Activated CD4-positive, CD25-positive, alpha-beta regulatory T cell treated with anti-CD3 and anti-CD28 coated beads, Interleukin-2, amount 50 U/mL, for 72 hours (primary cell): ENCODE results near the gene CSPG5.

Experiments
- DNase-seq: peaks from one replicate; pipeline ENCODE4 v3.0.0; 2021

Gene CSPG5

DNA sequence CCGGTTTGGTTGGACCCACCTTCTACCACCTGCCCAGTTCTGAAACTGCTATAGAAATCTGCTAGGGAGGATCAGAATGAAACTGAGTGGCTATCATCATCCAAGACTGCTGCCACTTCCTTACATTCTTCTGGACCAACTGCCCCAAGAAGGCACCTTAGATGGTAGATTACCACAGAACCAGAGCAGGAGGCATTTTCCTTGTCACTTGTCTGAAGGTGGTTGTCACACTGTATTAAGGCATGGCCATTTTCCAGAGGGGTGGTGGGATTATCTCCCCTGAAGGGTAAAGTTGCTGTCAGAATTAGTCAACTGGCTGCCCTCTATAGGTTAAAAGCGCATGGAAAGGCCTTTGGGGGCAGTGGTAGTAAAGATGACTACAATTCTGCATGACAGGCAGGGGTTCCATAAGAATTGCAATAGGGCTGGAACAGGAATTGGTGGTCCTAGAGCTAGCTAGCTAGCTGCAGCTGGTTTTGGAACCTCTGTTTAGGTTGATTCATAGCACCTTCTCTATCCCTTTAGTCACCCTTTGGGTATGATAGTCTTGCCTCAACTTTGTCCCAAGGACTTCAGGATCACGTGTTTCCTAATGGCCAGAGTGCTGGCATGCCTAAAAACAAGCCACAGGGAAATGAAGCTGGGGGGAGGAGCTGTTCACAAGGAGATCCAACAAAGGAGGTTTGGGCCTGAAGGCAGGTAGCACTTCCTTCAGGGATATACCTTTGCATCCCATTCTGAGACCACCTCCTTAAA is 4.8 kb upstream of the CSPG5 start:
- DNase-seq, result no peak

GRCh38 chr3:47581835-47582234 is 3.2 kb upstream of the CSPG5 start:
- no peak for DNase-seq

DNA sequence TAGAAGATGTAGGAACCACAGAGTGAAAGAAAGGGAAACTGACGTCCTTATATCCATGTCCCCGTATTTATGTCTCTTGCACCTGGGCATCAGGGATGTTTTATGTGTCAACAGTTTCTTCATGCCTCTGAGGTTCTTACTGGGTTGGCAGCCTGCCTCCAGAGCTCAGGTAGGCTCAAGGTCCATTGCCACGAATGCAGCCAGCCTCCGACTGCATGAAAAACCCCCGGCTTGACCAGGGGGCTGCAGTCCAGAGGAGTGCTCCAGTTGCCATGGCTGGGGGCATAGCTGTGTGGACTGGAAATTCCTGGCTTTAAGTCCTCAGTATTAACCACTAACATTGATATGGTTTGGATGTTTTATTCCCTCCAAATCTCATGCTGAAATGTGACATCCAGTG is 2.8 kb upstream of the CSPG5 start:
- no peak for DNase-seq

DNA sequence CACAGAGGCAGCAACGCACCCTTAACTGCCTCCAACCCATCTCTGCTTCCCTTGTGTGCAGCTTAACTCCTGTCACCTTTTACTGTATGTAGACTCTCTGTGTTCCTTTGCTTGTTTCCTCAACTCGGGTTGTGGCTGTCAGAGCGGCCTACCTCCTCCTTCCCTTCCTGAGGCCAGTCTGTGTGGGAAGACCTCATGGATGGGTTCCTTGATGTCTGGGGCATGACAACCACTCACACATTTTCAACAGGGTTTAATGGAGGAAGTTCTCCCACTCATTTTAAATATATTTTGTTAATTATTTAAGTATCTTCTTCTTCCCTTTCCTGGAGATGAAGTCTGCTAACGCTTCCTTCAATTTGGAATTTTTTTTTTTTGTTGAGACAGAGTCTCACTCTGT is 1.8 kb upstream of the CSPG5 start:
- no peak for DNase-seq

DNA sequence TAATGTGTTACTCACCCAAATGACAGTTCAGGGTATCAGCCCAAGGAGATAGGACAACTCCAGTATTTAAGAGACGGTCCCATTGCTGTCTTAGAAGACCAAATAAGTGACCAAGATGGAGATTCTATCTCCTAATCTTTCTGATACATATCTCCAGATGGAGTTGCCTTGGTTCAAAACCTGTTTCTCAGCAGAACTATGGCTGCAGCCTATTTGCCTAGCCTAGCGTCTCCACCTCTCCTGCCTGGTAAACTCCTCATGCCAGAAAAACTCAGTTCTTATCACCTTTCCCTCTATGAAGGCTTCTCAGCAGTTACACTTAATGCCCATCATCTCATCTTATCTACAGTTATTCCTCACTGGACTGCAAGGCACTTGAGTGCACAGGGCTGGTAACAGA is 1.2 kb upstream of the CSPG5 start:
- DNase-seq, result no peak

DNA sequence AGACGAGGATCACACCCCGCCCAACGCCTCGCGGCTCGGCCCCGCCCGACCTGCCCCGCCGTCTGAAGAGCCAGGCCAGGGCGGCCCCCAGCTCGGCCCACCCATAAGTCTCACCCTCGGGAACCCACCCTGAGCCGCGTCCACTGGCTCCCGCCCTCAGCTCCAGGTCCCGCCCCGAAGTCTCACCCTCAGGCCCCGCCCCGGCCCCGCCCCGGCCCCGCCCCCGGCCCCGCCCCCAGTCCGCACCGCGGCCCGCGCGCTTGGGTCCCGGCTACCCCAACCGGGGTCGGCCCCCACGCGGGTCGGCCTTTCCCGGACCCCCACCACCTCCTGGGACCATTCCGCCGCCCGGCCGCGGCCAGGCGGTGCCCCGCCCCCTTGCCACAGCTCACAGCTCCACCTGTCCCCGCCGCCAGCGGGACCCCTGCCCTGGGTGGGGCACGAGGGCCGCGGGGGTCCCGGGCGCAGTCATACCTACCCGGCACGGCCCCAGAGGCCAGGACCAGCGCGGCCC is 489 bp downstream of the CSPG5 start:
- DNase-seq, result peak; percentile 36

GRCh38 chr3:47577583-47578118 is 1.0 kb downstream of the CSPG5 start:
- no peak for DNase-seq

DNA sequence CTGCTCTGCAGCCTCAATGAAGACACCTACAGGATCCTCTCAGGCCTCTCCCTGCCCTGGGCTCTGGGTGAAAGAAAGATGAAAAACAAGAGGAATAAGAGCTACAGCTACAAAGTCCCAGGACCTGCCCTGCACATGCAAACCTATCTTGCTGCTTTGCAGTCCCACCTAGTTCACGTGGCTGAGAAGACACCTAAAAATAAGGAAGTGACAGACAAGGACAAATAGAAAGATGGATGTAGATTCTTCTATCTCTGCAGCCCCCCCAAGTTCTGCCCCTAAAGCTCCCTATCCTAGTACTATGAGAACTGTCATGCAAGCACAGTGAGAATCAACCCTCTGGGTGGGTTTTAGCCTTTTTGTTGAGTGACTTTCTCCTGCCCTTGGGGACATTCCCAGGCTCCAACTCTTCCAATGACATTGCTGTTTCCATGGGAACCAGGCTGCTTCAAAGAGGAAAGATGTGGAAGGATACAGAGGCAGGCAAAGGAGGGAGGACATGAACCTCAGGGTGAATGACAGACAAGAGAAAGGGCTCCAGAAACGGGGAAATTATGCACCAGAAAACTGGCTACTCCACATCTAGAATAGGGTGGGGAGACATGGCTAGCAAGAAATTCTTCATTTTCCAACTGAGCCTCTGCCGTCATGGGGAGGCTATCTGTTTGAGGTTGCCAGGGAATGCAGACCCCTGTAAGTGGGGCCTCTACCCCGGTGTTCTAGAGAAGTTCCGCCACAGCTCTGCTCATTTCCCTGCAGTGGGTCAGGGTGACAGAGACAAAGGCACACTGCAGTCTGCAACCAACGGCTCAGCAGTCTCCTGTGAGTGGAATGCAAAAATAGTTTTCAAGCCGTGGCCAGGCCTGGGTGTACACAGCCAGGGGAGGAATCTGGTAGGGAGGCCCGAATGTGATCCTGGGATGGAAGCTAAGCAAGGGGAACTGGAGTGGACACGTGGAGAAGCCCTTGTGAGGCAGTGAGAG is 5.2 kb downstream of the CSPG5 start:
- DNase-seq, result no peak

DNA sequence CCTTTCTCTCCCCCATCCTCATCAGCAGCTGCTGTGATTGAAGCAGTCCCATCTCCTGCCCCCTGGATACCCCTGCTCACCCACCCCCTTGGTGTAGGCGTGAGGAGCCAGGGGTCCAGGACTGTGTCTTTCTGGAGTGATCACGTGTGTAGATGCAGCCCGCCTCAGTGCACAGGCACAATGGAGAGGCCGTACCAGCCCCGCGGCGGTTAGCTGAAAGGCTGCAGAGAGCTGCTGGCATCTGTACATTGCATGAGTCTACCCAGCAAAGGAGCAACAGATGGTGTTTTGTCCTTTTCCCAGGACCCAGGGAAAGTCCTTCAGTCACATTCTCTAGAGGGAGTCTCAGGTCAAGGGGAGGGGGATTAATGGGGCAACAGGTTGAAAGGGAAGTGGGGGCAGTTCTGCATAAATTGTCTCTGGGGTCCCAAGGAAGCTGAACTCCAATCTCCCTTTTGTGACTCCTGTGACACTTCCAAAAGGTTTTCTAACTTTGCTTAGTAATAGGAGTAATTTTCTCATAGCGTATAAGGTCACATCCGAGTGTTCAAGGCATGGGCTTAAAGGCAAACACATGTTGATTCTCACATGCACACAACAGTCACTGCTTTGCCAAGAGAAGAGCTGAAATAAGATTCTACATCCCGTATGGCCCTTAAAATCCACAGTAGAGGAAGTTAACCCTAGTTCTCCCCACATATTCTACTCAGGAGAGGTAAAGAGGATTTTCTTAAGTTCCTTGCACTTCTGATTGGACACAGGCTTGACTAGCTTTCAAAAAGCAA is 7.1 kb downstream of the CSPG5 start:
- no peak for DNase-seq

DNA sequence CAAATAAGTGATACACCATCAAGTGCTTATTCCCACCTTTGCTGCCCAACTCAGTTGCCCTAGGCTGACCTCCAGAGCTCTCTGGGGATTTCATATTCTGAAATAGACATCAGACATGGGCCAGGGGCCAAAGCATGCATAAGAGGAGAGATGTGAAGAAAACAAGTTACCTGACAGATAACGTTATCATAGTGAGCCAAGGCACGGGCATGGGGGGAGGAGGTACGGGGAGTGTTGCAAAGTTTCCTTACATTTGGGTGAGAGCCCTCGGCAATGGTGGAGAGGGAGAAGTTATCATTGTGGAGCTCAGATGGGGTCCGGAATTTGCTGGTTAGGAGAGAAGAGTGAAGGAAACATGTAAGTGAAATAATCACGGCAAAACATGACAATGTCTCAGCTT is 9.8 kb downstream of the CSPG5 start:
- DNase-seq, result no peak

GRCh38 chr3:47567149-47567548 is 11.5 kb downstream of the CSPG5 start:
- DNase-seq, result no peak

GRCh38 chr3:47566667-47567066 is 12.0 kb downstream of the CSPG5 start:
- no peak for DNase-seq

DNA sequence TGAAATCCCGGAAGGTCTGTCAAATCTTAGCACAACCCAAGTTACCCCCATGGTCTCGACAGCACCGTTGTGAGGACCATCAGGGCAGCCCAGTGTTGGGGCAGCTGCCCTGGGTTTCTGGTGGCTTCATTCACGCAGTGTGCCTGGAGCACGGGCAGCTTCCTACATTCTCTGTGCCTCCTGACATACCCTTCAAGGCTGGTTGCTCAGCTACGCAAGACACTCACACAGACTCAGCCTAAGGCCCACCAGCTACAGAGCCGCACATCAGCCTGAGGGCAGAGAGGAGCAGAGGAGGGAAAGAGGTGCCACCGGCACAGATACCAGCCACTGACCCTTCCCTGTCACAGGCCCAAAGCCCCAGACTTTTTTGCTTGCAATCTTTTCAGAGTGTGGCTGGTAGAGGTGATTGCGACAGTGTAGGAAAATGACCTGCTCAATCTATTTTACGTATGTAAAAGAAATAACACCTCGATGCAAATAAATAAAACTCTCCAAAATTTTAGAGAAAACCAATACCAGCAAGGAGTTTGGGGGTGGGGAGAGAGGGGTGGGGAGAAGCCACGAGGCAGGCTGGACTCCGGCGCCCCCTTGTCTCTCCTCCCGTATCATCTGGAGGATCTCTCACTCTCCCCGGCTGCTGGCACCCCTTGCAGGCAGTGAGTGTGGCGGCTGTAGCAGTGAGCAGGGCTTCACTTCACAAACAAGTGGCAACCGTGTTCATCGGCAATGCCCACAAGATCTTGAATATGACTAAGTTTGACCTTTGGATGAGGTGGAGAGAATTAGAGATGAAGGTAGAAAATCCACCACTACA is 12.7 kb downstream of the CSPG5 start:
- DNase-seq, result no peak

DNA sequence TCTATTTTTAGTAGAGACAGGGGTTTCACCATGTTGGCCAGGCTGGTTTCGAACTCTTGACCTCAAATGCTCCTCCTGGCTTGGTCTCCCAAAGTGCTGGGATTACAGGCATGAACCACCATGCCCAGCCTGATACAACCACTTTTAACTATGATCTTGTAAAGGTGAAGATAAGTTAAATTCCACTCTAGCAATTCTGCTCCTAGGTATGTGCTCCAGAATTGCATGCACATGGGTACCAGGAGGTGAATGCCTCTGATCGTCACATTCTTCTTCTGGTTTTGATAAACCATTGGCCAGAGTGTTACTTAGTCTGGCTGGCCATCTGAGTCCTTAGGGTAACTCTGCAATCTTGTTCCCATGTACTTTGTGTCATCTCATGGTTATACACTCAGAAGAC is 22.3 kb downstream of the CSPG5 start:
- DNase-seq, result no peak

DNA sequence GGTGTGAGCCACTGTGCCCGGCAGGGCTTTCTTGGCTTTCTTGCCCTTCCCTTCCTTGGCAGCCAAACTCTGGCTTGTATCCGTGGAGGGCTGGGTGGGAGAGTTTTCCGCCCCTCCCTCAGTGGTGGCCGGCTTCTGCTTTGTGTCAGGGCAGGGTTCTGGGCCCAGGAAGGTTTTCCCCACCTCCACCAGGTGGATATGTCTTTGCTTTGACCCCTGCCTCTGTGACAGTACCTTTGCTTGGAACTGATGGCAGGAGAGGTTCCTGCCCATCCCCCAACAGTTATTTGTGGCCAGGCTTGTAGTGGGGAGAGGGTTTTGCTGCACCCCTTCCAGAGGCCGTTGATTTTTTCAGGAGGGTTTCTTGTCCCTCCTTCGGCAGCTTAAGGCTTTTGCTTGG is 24.3 kb downstream of the CSPG5 start:
- no peak for DNase-seq

DNA sequence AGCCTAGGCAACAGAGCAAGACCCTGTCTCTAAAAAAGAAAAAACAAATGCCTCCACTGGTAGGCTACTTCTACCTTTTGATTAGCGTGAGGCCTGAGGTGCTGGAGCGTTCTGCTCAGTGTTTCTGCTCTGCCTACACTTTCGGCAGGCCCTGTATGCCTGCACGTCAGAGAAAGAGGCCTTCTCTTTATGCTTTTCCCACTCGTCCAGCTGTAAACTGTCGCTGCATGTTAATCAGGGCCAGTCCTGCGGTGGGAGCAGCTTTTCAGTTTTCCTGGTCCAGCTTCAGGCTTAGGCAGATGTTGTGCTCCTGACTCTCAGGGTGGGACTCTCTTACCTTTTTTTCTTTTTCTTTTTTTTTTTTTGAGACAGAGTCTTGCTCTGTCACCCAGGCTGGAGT is 25.3 kb downstream of the CSPG5 start:
- no peak for DNase-seq

- DNase-seq, result no peak
These were observed 36.0 kb downstream of the CSPG5 start for GRCh38 chr3:47542471-47543173.

- DNase-seq, result no peak
These were observed 37.0 kb downstream of the CSPG5 start for GRCh38 chr3:47541583-47542108.

- DNase-seq, result no peak
These were observed 38.4 kb downstream of the CSPG5 start for GRCh38 chr3:47540281-47540680.

DNA sequence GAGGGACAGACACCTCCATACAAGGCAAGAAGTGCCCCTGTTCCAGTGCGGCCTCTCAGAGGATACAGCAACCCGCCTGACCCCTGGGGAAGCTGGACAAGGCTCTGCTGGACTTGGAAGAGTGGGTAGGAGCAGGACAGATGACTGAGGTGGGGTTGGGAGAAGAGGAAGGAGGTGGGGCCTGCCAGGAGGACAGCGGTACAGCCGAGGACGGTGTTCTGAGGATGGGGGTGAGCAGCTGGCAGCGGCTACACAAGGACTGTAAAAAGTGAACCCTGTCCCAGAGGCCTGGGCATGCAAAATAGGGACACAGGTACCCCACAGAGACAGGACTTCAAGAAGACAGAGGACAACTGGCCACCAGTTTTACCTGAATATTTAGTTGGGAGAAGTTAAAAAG is 41.7 kb downstream of the CSPG5 start:
- no peak for DNase-seq
